ENCODE measurements around the gene VCX2.

DNA sequence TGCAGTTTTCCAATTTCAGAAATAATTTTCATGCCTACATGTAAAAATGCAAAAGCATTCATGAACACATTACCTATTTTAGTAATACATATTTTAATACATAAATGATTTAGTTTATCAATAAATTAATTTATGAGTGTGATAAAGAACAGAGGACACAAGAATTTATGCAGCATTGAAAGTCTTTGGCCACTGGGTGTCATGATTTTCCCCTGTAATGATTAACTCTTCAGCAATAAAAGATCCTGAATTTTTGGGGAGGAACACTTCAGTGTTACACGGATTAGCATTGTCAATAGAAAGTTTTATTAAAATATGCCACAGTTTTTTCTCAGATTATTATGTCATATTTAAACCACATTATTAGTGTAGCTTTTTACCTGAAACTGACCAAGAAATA is 8.6 kb upstream of the VCX2 start:
- TF ChIP-seq, protein P1, sequence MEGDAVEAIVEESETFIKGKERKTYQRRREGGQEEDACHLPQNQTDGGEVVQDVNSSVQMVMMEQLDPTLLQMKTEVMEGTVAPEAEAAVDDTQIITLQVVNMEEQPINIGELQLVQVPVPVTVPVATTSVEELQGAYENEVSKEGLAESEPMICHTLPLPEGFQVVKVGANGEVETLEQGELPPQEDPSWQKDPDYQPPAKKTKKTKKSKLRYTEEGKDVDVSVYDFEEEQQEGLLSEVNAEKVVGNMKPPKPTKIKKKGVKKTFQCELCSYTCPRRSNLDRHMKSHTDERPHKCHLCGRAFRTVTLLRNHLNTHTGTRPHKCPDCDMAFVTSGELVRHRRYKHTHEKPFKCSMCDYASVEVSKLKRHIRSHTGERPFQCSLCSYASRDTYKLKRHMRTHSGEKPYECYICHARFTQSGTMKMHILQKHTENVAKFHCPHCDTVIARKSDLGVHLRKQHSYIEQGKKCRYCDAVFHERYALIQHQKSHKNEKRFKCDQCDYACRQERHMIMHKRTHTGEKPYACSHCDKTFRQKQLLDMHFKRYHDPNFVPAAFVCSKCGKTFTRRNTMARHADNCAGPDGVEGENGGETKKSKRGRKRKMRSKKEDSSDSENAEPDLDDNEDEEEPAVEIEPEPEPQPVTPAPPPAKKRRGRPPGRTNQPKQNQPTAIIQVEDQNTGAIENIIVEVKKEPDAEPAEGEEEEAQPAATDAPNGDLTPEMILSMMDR (conservative IDR thresholded peaks at IDR 0.05) = peak; percentile 7; the same call in 1 of the 2 replicates
- no peak for TF ChIP-seq ZFX (IDR thresholded peaks at IDR 0.05)
